CD4-positive, alpha-beta T cell treated with Interleukin-2 at 100 ng/mL for 4 hours (primary cell): ENCODE results near the gene ALDH2.
"Not testable (repeated sequence)": the region's sequence is repeated elsewhere in the genome, so short reads cannot be mapped to it uniquely, and the experiment has no call there.

Experiments
- DNase-seq: peaks from one replicate; pipeline ENCODE4 v3.0.0-alpha.2; 2020; ENCODE audit warnings: low spot score

The ALDH2 gene

DNA sequence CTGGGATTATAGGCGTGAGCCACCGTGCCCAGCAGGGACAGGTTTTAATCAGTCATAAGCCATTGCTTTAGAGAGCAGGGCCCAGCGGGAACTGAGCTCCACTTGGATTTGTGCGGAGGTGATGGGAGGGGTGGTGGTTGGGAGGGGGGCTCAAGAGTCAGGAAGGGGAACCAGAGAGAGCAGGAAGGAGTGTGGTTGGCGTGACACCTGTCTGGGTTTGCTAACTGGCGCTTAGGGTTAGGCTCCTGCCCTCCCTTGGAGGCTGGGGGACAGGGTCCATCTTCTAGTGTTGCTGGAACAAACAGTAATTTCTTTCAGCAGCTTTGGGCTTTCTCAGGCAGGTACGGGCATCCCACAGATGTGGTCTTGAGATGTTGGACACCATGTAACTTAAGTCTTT is 7.5 kb upstream of the ALDH2 start:
- DNase-seq = no peak

DNA sequence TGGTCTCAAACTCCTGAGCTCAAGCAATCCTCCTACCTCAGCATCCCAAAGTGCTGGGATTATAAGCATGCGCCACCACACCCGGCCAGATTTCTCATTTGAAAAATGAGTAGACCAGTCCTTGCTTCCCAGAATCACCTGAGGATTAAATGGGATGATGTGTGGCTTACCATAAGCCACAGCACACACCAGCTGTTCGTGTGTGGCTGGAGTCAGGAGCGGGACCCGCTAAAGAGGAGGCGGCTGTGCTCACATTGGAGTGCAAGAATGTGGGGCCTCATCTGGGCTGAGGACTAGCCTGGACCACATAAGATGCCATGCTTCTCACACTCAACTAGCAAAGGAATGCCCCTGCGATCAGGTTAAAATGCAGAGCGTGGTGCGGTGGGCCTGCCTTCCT is 6.7 kb upstream of the ALDH2 start:
- no peak for DNase-seq

DNA sequence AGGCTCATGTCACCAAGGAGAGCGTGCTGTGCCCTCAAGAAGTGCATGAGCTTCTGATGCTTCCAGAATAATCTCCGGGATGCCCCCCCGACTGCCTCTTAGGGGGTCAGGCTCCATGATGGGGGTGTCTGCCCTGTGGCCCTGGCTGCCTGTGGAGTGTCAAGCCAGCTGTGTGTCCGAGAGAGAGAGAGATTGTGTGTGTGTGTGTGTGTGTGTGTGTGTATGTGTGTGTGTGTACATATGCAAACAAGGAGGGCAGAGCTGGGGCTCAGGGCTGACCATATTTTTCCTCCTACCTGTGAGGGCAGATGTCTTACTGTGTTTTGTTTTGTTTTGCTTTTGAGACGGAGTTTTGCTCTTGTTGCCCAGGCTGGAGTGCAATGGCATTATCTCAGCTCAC is 5.6 kb upstream of the ALDH2 start:
- DNase-seq = no peak

DNA sequence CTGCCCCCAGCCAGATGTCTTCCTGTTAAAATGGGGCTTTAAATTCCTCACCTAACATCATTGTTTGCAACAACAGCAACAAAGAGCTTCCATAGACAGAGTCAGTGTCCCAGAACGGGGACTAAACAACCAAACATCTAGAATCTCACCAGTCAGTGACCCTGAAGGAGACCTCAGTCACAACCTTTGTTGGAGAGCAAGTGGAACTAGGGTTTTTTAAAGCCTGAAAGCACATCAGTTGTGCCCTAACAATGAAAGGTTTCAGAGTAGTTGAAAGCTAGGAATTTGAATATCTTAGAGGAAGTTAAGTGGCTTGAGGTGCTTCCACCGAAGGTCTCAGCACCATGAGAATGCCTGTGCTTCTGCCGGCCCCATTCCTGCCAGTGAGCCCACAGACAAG is 5.0 kb upstream of the ALDH2 start:
- DNase-seq = no peak

DNA sequence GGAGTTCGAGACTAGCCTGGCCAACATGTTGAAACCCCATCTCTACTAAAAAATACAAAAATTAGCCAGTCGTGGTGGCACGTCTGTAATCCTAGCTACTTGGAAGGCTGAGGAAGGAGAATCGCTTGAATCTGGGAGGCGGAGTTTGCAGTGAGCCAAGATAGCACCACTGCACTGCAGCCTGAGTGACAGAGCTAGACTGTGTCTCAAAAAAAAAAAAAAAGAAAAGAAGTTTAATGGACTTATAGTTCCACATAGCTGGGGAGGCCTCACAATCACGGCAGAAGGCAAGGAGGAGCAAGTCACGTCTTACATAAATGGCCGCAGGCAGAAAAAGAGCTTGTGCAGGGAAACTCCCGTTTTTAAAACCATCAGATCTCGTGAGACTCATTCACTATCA is 3.2 kb upstream of the ALDH2 start:
- DNase-seq = not testable (repeated sequence)

DNA sequence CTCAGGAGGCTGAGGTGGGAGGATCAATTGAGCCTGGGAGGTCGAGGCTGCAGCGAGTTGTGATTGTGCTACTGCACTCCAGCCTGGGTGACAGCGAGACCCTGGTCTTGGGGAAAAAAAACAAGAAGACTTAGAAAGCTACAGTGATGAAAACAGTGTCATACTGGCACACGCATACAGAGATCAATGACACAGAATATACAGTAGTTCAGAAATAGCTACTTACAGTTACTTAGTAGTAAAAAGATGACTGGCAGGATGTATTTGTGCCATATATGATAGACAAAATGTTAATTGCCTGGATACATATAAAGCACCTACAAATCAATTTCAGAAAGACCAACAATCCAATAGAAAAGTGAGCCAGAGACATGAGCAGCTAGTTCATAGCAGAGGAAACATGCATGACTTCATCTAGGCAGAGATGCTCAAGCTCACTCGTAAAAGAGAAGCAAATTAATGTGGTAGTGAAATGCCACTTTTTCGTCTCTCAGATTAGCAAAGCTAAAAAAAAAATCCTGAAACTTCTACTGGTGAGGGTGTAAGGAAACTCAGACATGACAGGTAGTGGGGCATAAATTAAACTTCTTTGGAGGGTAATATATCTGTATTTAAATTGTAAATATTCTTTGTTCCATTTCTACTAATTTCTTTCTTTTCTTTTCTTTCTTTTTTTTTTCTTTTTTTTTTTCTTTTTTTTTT is 2.5 kb upstream of the ALDH2 start:
- DNase-seq = no peak

DNA sequence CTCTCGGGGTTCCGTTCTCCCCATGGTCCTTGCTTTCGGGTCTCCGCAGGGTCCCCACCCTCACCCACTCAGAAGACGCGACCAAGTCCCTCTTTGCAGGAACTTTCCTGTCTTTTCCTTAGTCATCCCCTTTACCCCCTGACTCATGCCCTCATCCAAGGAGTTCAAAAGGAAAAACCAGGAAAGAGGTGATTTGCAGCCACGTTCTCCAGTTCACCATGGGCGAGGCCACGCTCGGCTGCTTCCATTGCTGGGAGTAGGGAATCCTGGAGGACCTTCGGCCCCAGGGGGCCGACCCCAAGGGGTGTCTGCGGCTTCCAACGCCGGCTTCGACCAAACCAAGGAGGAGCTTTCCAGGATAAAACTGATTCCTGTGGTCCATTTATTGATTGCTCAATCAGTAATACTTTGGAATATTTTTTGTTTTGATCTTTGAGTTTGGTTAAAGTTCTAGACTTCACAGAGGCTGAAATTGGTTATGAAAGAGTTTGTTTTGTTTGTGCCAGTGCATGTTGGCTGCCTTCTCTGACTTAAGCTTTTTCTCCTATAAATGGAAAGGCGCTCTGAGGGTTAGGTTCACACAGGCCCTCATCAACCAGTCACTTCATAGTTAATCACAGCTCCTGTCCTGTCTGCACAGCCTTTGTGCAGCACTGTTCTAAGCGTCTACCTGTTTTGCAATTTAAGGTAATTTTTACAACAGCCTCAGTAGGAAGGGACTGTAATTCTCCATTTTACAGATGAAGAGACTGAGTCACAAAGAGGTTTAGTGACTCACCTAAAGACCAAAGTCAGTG is 827 bp downstream of the ALDH2 start:
- DNase-seq = no peak

DNA sequence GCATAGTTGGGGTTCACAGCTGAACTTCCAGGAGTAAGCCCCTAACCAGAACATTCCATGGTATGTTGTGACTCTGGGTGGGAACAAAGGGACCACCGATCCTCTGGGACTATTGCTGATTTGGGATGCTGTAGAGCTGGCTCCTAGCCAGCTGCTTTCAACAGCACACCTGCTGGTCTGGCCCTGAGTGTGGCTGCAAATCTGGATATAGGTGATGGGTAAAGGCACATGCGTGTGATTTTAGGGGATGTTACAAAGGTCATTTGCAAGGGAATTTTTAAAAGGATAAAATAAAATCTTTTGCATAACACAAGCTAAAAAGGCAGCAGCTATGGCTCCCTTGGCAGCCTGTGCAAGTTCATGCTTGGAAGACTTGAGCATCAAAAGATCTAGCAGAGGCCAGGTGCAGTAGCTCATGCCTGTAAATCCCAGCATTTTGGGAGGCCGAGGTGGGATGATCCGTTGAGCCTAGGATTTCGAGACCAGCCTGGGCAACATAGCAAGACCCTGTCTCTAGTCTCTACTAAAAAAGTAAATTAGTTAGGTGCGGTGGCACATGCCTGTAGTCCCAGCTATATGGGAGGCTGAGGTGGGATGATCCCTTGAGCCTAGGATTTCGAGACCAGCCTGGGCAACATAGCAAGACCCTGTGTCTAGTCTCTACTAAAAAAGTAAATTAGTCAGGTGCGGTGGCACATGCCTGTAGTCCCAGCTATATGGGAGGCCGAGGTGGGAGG is 1.6 kb downstream of the ALDH2 start:
- no peak for DNase-seq

DNA sequence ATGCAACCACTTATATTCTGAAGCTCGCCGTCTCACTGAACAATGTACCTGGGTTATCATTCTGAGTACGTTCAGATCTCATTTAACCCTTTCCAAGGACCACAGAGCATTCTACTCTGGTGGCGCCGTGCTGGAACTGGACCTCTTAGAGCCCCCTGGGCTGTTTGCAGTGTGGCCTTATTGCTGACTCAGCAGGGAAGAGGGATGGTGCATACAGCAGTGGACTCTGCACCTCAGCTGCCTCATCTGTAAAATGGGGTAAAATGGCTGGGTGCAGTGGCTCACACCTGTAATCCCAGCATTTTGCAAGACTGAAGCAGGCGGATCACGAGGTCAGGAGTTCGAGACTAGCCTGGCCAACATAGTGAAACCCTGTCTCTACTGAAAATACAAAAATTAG is 2.9 kb downstream of the ALDH2 start:
- DNase-seq = no peak

DNA sequence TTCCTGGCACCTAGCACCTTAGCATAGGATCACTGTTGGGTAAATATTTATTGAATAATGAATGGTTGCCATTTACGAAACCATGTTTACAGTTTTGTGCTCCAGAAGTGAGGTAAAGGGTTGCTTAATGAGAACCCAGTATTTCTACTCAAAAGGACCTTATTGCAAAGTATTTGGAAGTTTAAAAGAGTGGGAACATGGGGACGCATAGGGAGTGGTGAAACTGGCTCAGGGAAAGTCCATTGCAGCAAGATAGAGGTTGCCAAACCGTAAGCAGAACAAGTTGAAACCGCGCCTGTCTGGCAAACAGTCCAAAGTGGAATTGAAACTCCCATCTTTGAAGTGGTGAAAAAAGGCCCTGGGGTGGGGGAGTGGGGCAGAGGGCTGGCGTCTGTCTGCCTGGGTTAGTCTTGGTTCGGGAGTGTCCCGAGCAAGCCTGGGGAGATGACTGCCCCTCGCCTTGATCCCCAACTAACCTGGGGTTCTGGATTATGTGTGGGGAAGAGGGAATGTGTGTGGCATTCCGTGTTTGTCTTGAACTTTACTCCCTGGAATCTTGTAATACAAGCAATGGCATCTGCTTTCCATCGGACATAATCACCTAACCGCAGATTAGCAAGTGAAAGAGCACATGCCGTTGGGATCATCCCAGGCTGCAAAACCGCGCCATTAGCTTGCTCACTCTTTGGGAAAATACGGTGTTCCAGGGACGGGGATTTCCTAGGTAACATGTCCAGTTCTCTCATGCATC is 7.2 kb downstream of the ALDH2 start:
- DNase-seq = peak; percentile 12

DNA sequence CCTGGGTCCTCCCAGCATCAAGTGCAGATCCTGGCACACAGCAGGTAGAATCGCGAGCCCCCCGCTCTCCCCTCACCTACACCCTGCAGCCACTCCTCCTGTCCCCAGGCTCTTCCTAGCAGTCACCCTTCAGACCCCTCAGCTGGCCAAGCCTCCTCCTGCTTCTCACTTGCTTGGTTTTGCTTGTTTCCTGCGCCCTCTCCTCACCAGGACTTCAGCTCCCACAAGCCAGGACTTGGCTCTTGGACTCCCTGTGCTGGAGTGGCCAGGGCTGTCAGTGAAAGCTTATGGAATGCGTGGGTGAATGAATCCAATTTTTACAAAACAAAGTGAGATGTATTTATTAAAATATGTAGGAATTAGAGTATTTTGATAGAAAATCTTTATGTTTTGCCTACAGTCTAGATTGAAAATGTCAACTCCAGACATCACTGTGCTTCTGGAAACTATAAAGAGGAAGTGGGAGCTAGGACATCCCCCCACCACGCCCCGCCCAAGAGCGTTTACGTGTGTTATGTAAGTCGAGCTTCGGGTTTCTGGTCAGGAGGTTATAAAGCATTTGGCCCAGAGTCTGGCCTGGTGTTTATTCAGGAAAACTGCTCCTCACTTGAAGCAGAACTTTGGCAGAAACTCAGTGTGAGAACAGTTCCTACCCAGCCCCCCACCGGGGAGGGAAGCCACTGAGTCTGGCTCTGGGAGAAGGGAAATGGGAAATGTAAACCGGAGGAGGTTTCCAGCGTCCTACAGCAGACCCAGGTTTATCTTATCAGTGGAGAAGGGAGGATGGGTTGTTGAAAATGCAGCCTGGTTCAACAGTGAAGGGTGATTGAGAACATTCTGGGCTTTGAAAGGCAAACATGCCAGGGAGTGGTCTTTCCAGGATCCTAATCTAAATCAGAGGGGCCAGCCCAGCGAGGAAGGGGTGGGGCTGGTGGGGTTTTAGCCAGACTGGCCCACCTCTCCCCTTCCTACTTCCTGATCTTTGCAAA is 8.8 kb downstream of the ALDH2 start:
- DNase-seq = peak; percentile 14

DNA sequence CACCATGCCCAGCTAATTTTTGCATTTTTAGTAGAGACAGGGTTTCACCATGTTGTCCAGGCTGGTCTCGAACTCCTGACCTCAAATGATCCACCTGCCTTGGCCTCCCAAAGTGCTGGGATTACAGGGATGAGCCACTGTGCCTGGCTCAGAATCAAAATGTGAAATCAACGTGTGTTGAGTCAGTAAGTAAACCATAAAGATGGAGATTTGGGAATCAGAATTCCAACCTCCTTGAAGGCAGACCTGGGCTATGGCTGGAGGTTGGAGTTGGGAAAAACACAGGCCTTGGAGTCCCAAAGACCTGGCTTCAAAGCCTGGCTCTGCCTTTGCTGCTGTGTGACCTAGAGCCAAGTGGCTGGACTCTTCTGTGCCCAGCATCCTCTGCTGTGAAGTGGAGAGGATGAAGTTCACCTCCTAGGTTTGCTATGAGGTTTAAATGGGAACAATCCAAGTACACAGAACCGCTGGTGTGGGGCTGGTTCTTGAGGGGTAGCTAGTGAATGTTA is 10.2 kb downstream of the ALDH2 start:
- DNase-seq = no peak

DNA sequence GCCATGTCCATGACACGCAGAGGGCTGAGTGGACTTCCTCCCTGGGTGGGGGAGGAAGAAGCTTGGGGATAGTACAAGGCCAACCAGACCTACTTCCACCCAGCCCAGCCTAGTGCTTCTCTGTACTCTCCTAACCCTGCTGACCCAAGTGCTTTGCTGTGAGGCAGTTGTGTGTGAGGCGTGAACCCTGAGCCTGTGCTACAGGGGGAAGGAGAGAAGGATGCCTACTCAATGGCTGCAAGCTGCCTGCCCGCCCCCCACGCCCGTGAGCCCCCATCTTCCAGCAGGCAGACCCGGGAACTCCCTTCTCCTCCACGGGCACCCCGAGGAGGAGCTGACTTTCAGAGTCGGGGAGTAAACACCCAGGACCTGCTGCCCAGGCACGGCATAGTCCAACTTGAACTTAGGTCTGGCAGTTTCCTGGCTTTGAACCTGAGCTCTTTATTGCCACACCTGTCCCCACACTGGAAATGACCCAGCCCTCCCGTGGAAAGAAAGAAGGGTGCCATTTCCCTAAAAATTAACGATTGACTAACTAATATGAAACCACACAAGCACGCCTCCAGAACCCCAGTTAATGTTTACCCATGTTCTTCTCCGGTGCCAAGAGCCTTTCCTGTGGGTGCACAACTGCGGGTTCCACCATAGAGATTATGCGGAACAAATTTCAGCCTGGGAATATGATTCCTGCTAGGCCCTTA is 10.8 kb downstream of the ALDH2 start:
- DNase-seq = no peak

DNA sequence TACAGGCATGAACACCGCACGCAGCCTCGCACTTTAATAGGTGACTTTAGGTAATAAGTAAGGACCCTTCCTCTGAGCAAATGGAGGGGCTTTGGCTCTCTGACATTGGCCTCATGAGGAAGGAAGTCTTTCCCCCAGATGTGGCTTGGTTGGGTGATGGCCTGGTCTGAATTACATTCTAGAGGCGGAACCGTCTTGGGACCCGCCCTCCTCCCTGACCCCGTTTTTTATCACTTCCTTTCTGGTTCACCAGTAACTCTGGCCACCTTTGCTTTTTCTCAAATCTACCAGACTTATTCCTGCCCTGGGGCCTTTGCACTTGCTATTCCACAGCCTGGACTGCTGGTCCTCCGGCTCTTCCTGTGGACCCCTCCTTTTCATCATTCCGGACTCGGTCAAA is 13.4 kb downstream of the ALDH2 start:
- DNase-seq = no peak

DNA sequence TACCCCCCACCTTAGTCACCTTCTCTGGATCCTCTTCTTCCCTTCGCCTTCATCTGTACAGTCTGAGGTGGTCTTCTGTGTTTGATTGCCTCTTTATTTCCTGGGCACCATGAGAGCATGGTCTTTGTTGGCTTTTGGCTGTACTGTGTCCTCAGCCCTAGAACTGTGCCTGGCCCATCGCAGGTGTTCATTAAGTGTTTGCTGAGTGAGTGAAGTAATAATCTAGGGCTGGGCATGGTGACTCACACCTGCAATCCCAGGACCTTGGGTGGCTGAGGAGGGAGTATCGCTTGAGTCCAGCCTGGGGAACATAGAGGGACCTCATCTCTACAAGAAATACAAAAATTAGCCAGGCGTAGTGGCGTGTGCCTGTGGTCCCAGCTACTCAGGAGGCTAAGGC is 13.9 kb downstream of the ALDH2 start:
- DNase-seq = no peak

DNA sequence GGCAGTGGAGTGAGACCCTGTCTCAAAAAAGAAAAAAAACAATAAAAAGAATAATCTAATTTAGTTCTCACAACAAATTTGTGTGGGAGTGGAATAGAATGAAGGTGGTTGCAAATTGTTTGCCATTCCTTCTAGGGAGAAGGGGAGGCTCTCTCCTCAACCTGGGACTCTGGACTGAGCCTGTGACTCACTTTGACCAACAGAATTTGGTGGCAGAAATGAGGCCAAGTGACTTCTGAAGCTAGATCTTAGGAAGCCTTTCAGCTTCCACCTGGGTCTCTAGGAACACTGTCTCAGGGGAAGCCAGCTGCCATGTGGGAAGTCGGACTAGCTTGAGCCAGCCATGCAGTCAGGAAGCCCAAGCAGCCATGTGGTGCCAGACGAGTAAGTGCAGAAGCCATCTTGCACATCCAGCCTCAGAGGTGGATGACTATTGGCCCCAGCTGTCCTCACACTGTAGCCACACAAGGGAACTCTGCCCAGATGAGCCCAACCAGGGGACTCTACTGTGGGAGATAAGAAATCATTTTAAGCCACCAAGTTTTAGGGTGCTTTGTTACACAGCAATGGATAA is 14.4 kb downstream of the ALDH2 start:
- no peak for DNase-seq

DNA sequence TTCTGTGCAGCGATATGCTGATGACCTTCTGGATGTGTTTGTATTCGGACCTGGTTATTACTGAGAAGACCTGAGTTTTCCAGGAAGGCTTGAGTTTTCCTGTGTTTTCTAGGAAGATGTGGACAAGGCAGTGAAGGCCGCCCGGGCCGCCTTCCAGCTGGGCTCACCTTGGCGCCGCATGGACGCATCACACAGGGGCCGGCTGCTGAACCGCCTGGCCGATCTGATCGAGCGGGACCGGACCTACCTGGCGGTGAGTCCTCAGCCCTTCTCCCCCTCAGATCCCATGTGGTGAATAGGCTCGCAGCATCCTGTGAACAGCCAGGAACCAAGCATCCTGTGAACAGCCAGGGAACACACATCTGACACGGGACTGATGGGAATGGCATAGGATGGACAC is 16.3 kb downstream of the ALDH2 start:
- no peak for DNase-seq

DNA sequence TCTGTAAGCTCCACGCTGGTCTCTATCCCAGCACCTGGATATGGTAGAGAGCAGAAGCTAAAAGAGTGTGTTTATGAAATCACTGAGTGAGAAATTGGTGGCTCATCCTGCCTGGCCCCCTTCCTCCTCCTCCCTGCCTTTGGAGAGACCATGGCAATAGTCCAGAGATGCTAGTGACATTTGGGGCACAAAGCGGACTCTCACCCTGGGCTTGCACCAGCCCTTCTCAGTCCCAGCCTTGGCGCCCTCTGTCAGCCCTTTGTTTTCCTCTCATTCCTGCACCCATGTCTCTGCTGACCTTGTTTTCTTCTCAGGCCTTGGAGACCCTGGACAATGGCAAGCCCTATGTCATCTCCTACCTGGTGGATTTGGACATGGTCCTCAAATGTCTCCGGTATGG is 18.2 kb downstream of the ALDH2 start:
- no peak for DNase-seq

DNA sequence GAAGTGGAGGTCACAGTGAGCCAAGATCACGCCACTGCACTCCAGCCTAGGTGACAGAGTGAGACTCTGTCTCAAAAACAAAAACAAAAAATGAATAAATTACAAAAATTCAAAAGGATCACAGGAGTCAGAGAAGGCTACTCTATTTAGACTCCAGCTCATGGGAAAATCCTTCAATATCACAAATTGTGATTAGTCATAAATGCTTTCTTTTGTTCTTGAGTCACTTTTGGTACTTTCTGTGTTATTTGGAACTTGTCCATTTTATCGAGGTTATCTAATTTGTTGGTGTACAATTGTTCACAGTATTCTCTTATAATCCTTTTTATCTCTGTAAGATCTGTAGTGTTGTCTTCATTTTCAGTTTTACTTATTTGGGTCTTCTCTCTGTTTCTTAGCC is 18.9 kb downstream of the ALDH2 start:
- DNase-seq = no peak

DNA sequence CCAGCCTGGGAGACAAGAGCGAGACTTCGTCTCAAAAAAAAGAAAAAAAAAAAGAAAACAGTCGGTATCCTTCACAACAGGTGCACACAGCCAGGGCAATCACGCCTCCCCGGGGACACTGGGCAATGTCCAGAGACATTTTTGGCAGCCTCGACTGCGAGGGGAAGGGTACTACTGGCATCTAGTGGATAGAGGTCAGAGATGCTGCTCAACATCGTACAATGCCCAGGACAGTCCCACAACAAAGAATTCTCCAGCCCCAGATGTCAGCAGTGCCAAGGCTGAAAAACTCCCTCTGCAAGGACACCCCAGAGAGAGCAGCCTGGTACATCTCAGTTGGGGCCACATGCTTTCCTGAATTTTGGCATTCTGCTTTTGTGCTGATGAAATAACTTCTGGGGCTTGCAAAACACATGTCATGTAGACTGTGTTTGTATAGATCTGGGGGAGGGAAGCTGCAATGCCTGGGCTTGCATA is 21.5 kb downstream of the ALDH2 start:
- no peak for DNase-seq
